ENCODE data around the gene GPR180.

Gene GPR180

GRCh38 chr13:94561126-94561525, 40.5 kb upstream of the GPR180 start:
- no peak for TF ChIP-seq CTCF (IDR thresholded peaks at IDR 0.05; ENCODE audit: borderline replicate concordance, extremely low read depth, low read length, poor library complexity, severe bottlenecking)
- no peak for TF ChIP-seq EZH2 (IDR thresholded peaks at IDR 0.05; ENCODE audit: borderline replicate concordance, low read depth, low read length, severe bottlenecking)
- Histone ChIP-seq H4K20me1 (ENCODE audit: insufficient read depth, low read length) (no peaks in the 10 kb centered on the region), H3K4me1 (ENCODE audit: insufficient read depth, low read length) (peaks cover 37% of the 10 kb centered on the region), H3K9ac (ENCODE audit: low read depth, low read length) (no peak overlapping the region), H2AFZ (ENCODE audit: low read depth, low read length) (no peak overlapping the region), H3K36me3 (ENCODE audit: insufficient read depth, low read length) (0 out of 2 replicates have a peak, but pooled peaks cover 4% of the 10 kb centered on the region), H3K79me2 (ENCODE audit: insufficient read depth, low read length) (no peaks in the 10 kb centered on the region), H3K9me3 (ENCODE audit: insufficient read depth, low read length, severe bottlenecking) (no peaks in the 10 kb centered on the region), H3K27me3 (ENCODE audit: insufficient read depth, low read length, poor library complexity) (no peaks in the 10 kb centered on the region), H3K4me2 (ENCODE audit: insufficient read depth, low read length) (no peak overlapping the region), H3K4me3 (ENCODE audit: low read depth in 1 of 2, low read length in 2 of 2) (no peak overlapping the region), H3K27ac (ENCODE audit: low read length) (peak overlapping the region; percentile 23; the same call in 1 of the 2 replicates)
- ATAC-seq (ENCODE audit: insufficient read depth, low read depth), result no peak
- no peak for DNase-seq

- H3K4me2 ChIP-seq (ENCODE audit: insufficient read depth, low read length), result no peak overlapping the region
- DNase-seq (no peak), ATAC-seq (ENCODE audit: insufficient read depth, low read depth) (no peak)
- no peak overlapping the region for H3K4me3 ChIP-seq (ENCODE audit: low read depth in 1 of 2, low read length in 2 of 2)
- H3K36me3 ChIP-seq (ENCODE audit: insufficient read depth, low read length), result peaks cover 34% of the 10 kb centered on the region
- H3K9me3 ChIP-seq (ENCODE audit: insufficient read depth, low read length, severe bottlenecking), result no peaks in the 10 kb centered on the region
- H3K79me2 ChIP-seq (ENCODE audit: insufficient read depth, low read length), result no peaks in the 10 kb centered on the region
- H3K9ac ChIP-seq (ENCODE audit: low read depth, low read length), result no peak overlapping the region
- no peaks in the 10 kb centered on the region for H4K20me1 ChIP-seq (ENCODE audit: insufficient read depth, low read length)
- no peak overlapping the region for H3K27ac ChIP-seq (ENCODE audit: low read length)
- no peak overlapping the region for H2AFZ ChIP-seq (ENCODE audit: low read depth, low read length)
- no peaks in the 10 kb centered on the region for H3K27me3 ChIP-seq (ENCODE audit: insufficient read depth, low read length, poor library complexity)
- no peak for TF ChIP-seq CTCF (IDR thresholded peaks at IDR 0.05; ENCODE audit: borderline replicate concordance, extremely low read depth, low read length, poor library complexity, severe bottlenecking)
- no peak for TF ChIP-seq EZH2 (IDR thresholded peaks at IDR 0.05; ENCODE audit: borderline replicate concordance, low read depth, low read length, severe bottlenecking)
- H3K4me1 ChIP-seq (ENCODE audit: insufficient read depth, low read length), result no peaks in the 10 kb centered on the region
These were observed 34.1 kb upstream of the GPR180 start for GRCh38 chr13:94567581-94567980.

GRCh38 chr13:94568443-94568842, 33.2 kb upstream of the GPR180 start:
- H3K79me2 ChIP-seq (ENCODE audit: insufficient read depth, low read length), result no peaks in the 10 kb centered on the region
- no peak overlapping the region for H2AFZ ChIP-seq (ENCODE audit: low read depth, low read length)
- H3K4me2 ChIP-seq (ENCODE audit: insufficient read depth, low read length), result no peak overlapping the region
- peaks cover 38% of the 10 kb centered on the region for H3K36me3 ChIP-seq (ENCODE audit: insufficient read depth, low read length)
- no peaks in the 10 kb centered on the region for H3K4me1 ChIP-seq (ENCODE audit: insufficient read depth, low read length)
- no peak overlapping the region for H3K4me3 ChIP-seq (ENCODE audit: low read depth in 1 of 2, low read length in 2 of 2)
- no peaks in the 10 kb centered on the region for H3K9me3 ChIP-seq (ENCODE audit: insufficient read depth, low read length, severe bottlenecking)
- H3K27ac ChIP-seq (ENCODE audit: low read length), result no peak overlapping the region
- H3K9ac ChIP-seq (ENCODE audit: low read depth, low read length), result no peak overlapping the region
- TF ChIP-seq EZH2 (IDR thresholded peaks at IDR 0.05; ENCODE audit: borderline replicate concordance, low read depth, low read length, severe bottlenecking) (no peak), CTCF (IDR thresholded peaks at IDR 0.05; ENCODE audit: borderline replicate concordance, extremely low read depth, low read length, poor library complexity, severe bottlenecking) (no peak)
- H4K20me1 ChIP-seq (ENCODE audit: insufficient read depth, low read length), result no peaks in the 10 kb centered on the region
- ATAC-seq (ENCODE audit: insufficient read depth, low read depth), result no peak
- no peaks in the 10 kb centered on the region for H3K27me3 ChIP-seq (ENCODE audit: insufficient read depth, low read length, poor library complexity)
- no peak for DNase-seq

- no peak overlapping the region for H3K4me2 ChIP-seq (ENCODE audit: insufficient read depth, low read length)
- H4K20me1 ChIP-seq (ENCODE audit: insufficient read depth, low read length), result no peaks in the 10 kb centered on the region
- no peak overlapping the region for H3K27ac ChIP-seq (ENCODE audit: low read length)
- H3K79me2 ChIP-seq (ENCODE audit: insufficient read depth, low read length), result no peaks in the 10 kb centered on the region
- no peaks in the 10 kb centered on the region for H3K27me3 ChIP-seq (ENCODE audit: insufficient read depth, low read length, poor library complexity)
- no peaks in the 10 kb centered on the region for H3K4me1 ChIP-seq (ENCODE audit: insufficient read depth, low read length)
- H3K36me3 ChIP-seq (ENCODE audit: insufficient read depth, low read length), result peaks cover 49% of the 10 kb centered on the region
- TF ChIP-seq EZH2 (IDR thresholded peaks at IDR 0.05; ENCODE audit: borderline replicate concordance, low read depth, low read length, severe bottlenecking) (no peak), CTCF (IDR thresholded peaks at IDR 0.05; ENCODE audit: borderline replicate concordance, extremely low read depth, low read length, poor library complexity, severe bottlenecking) (no peak)
- DNase-seq (no peak), ATAC-seq (ENCODE audit: insufficient read depth, low read depth) (no peak)
- H3K4me3 ChIP-seq (ENCODE audit: low read depth in 1 of 2, low read length in 2 of 2), result no peak overlapping the region
- H3K9me3 ChIP-seq (ENCODE audit: insufficient read depth, low read length, severe bottlenecking), result no peaks in the 10 kb centered on the region
- no peak overlapping the region for H3K9ac ChIP-seq (ENCODE audit: low read depth, low read length)
- H2AFZ ChIP-seq (ENCODE audit: low read depth, low read length), result no peak overlapping the region
These were observed 32.0 kb upstream of the GPR180 start for GRCh38 chr13:94569615-94570014.
